ENCODE measurements around the gene EED. TPM values are rescaled to one million over a fixed set of nuclear protein-coding genes. Genes with fewer than 3 reads are reported as not detected.

The EED gene, protein sequence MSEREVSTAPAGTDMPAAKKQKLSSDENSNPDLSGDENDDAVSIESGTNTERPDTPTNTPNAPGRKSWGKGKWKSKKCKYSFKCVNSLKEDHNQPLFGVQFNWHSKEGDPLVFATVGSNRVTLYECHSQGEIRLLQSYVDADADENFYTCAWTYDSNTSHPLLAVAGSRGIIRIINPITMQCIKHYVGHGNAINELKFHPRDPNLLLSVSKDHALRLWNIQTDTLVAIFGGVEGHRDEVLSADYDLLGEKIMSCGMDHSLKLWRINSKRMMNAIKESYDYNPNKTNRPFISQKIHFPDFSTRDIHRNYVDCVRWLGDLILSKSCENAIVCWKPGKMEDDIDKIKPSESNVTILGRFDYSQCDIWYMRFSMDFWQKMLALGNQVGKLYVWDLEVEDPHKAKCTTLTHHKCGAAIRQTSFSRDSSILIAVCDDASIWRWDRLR
- 12.9 and 31.6 TPM in 2 replicates for total RNA-seq (ENCODE audit: low replicate concordance)

GRCh38 chr11:86244522-86245368 lies at the start of gene EED:
TSS of gene EED (plus strand) at chr11:86244753. CDS start at chr11:86245230, 477 bp downstream.

GRCh38 chr11:86302092-86302793 lies 57.7 kb downstream of the EED start, which contains the start of gene HIKESHI:
TSS of gene HIKESHI (plus strand) at chr11:86302240. CDS start at chr11:86302449, 209 bp downstream.

Other genes starting within 250 kb of the EED start
- 150 and 278 TPM in 2 replicates for gene PICALM, start 175.7 kb upstream of the EED start, total RNA-seq (ENCODE audit: low replicate concordance)
- 30.2 and 57.5 TPM in 2 replicates for gene HIKESHI, start 57.5 kb downstream of the EED start, total RNA-seq (ENCODE audit: low replicate concordance)
- gene CCDC81, start 130.1 kb downstream of the EED start, total RNA-seq (ENCODE audit: low replicate concordance) = under 0.01 and 0.83 TPM in 2 replicates

Data from smooth muscle cell of the coronary artery (primary cell).